Left ventricle myocardium inferior (tissue), 1 donor: Measurements from ENCODE around the gene SHFL. TPM values are rescaled to one million over a fixed set of nuclear protein-coding genes. Genes with fewer than 3 reads are reported as not detected.

ENCODE experiments used
- DNase-seq: peaks from one replicate; pipeline ENCODE4 v3.0.0-alpha.2; 2020
- H3K27ac ChIP-seq: fragments of 200-600 bp; replicated peaks from 2 replicates; pipeline ENCODE4 v1.8.0; 2021
- H3K27me3 ChIP-seq: fragments of 200-600 bp; 2 replicates; pipeline ENCODE4 v1.8.0; 2021; ENCODE audit warnings: low read depth
- H3K36me3 ChIP-seq: fragments of 200-600 bp; 2 replicates; pipeline ENCODE4 v1.8.0; 2021
- H3K4me1 ChIP-seq: fragments of 200-600 bp; 2 replicates; pipeline ENCODE4 v1.8.0; 2021
- H3K4me3 ChIP-seq: fragments of 200-600 bp; 2 replicates; pipeline ENCODE4 v1.8.0; 2021; ENCODE audit warnings: mild to moderate bottlenecking, moderate library complexity
- H3K9me3 ChIP-seq: fragments of 200-600 bp; replicated peaks from 2 replicates; pipeline ENCODE4 v1.8.0; 2021
- intact Hi-C: fragments of 100-400 bp; cut with micrococcal nuclease; formaldehyde crosslinking; loops from one replicate; pipeline ENCODE4 v1.11.0; 2022
- total RNA-seq: library from RNA; stranded (reverse); fragmentation: NEBNext Ultra II Directional; extraction: Animal tissue kit (Norgen Biotek cat#: 25700); gene quantifications from one replicate; pipeline ENCODE4 v1.2.1, GENCODE V29; 2021
- TF ChIP-seq, protein P1 (sequence below): fragments of 200-600 bp; IDR thresholded peaks from 2 replicates; pipeline ENCODE4 v1.8.0; 2021; ENCODE audit warnings: antibody characterized with exemption, mild to moderate bottlenecking, borderline replicate concordance
- donor health status: DM: no; HTN: yes; CAD: no; lungs with severe emphysema.

SHFL gene
- total RNA-seq, 1 donor from 2014 or later = 9.1 TPM

DNA sequence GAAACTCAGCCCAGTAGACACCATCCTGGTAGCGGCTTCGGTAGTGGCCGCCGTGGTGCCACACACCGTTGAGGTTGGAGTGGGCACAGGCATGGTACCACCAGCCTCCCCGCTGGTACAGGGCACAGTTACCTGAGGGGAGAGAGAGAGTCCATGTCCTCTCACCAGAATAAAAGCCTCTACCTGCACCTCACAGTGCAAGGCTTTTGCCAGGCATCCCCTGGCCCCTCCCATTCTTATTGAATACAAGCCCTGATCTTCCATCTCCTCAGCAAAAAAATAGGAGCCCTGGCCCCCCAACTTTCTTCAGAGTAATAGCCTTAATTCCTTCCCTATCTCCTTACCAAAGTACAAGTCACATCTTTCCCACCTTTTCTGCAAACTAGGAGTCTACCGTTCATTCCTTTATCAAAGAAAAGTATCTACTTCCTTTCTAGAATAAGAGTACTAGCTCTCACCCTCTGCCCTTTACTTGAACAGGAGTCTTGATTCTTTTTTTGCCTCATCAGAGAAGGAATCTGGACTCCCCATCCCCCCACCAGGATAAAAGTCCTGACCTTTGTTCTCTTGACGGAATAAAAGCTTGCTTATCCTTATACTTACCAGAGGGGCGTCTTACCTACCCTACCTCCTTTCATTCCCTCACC, 6.7 kb downstream of the SHFL start:
- Histone ChIP-seq H3K27me3 (peaks cover 5% of the 10 kb centered on the region), H3K36me3 (peaks cover 32% of the 10 kb centered on the region), H3K27ac (no peak overlapping the region), H3K4me1 (peaks cover 14% of the 10 kb centered on the region), H3K4me3 (no peak overlapping the region), H3K9me3 (peaks cover 5% of the 10 kb centered on the region)
- TF ChIP-seq, protein P1, sequence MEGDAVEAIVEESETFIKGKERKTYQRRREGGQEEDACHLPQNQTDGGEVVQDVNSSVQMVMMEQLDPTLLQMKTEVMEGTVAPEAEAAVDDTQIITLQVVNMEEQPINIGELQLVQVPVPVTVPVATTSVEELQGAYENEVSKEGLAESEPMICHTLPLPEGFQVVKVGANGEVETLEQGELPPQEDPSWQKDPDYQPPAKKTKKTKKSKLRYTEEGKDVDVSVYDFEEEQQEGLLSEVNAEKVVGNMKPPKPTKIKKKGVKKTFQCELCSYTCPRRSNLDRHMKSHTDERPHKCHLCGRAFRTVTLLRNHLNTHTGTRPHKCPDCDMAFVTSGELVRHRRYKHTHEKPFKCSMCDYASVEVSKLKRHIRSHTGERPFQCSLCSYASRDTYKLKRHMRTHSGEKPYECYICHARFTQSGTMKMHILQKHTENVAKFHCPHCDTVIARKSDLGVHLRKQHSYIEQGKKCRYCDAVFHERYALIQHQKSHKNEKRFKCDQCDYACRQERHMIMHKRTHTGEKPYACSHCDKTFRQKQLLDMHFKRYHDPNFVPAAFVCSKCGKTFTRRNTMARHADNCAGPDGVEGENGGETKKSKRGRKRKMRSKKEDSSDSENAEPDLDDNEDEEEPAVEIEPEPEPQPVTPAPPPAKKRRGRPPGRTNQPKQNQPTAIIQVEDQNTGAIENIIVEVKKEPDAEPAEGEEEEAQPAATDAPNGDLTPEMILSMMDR = no peak
- DNase-seq = no peak
- intact Hi-C loops = no loop called here

DNA sequence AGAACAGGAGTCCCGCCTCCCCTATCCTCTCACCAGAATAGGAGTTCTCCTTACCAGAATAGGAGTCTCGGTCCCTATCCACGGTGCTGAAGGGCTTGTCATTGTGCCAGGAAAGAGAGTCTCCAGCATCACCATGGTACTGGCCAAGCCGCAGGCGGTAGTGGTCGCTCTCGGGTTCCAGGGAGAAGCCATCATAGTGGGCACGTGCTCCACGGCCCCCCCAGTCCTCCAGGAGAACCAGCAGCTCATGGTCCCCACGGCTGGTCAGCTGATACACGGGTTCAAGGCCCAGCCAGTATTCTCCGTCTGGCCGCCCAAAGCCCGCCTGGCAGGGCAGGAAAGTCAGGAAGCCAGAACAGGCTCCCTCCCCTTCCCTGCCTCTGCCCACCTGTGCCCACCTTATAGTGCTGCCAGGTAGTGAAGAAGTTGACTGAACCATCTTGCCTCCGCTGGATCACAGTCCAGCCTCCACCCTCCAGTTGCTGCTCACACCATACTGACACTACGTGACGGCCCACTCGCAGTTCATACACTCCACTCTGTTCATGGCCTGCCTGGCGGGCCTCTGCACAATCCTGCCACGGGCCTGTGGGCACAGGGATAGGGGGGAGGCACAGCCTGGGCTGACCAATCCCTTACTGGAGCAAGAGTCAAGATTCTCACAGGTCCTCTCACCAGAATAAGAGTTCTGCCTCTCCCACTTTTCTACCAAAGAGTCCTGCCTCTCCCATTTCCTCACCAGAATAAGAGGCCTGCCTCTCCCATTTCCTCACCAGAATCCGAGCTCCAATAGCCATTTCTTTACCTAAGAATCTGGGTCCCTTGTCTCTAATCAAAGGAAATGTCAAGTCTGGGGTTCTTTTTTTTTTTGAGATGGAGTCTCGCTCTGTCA, 7.4 kb downstream of the SHFL start:
- no peak overlapping the region for H3K4me3 ChIP-seq
- peaks cover 5% of the 10 kb centered on the region for H3K9me3 ChIP-seq
- no peak overlapping the region for H3K27ac ChIP-seq
- H3K36me3 ChIP-seq = peaks cover 32% of the 10 kb centered on the region
- TF ChIP-seq, protein P1 = no peak
- intact Hi-C loops = no loop called here
- peaks cover 14% of the 10 kb centered on the region for H3K4me1 ChIP-seq
- DNase-seq = no peak
- H3K27me3 ChIP-seq = peaks cover 5% of the 10 kb centered on the region

DNA sequence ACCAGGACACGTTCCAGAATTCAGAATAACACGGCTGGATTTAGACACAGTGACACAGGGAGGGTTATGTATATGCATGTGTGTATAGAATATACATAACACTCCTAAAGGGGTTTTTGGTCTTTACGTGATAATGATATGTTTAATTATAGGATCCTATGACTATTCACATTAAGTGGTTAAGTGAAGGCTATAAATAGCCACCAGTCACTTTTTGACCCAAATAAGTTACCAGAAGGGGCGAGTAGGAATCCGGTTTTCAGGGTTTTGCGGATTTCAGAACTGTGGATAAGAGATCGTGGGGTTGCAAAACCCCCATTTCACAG, 9.5 kb downstream of the SHFL start:
- TF ChIP-seq, protein P1 = no peak
- Histone ChIP-seq H3K4me1 (peaks cover 14% of the 10 kb centered on the region), H3K27me3 (peaks cover 5% of the 10 kb centered on the region), H3K36me3 (peaks cover 19% of the 10 kb centered on the region), H3K9me3 (peaks cover 5% of the 10 kb centered on the region), H3K4me3 (peak overlapping the region; percentile 70), H3K27ac (peak overlapping the region; percentile 71)
- DNase-seq = no peak
- intact Hi-C loops = no loop called here

DNA sequence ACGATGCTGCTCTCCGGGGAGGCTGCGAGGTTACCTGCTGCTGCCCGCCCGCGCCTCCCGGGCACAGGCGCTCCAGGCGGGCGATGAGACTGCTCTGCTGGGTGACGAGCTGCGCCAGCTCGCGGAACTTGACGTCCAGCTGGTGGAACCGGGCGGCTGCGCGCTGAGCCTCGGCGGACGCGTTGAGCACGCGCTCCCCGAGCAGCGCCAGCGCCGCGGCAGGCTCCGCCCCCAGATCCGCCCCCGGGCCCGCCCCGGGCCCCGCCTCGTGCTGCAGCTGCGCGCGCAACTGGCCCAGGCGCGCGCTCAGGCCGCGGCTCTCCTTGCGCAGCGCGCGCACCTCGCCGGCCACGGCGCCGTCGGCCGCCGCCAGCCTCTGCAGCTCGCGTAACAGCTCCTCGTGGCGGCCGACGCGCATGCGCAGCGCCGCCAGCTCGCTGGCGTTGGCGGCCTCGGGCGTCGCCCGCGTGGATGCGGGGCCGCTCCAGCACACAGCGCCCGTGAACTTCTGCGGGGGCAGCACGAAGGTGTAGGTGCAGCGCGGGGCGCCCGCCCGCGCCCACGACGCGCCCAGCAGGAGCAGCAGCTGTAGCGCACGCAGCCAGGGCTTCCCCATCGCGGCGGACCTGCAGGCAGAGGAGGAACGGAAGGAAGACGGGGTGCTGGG, 10.0 kb downstream of the SHFL start:
- H3K4me3 ChIP-seq = peak overlapping the region; percentile 70
- peak; percentile 86 for DNase-seq
- peaks cover 5% of the 10 kb centered on the region for H3K27me3 ChIP-seq
- H3K4me1 ChIP-seq = peaks cover 14% of the 10 kb centered on the region
- intact Hi-C loops = no loop called here
- TF ChIP-seq, protein P1 = no peak
- peak overlapping the region; percentile 78 for H3K27ac ChIP-seq
- H3K9me3 ChIP-seq = peaks cover under 1% of the 10 kb centered on the region
- H3K36me3 ChIP-seq = peaks cover 14% of the 10 kb centered on the region

DNA sequence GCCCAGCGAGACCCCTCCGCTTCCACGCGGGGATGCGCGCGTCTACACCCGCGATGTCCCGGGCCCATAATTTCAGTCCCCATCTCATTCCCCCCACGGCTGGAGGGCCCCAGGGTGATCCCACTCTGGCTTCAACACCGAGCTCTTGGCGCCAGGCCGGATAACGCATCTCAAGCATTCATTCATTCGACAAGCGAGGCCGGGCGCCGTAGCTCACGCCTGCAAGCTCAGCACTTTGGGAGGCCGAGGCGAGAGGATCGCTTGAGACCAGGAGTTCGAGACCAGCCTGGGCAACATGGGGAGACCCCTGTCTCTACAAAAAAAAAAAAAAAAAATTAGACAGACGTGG, 10.5 kb downstream of the SHFL start:
- TF ChIP-seq, protein P1 = no peak
- DNase-seq = peak; percentile 32
- H3K4me3 ChIP-seq = peak overlapping the region; percentile 70
- H3K4me1 ChIP-seq = peaks cover 14% of the 10 kb centered on the region
- H3K27me3 ChIP-seq = peaks cover 5% of the 10 kb centered on the region
- H3K36me3 ChIP-seq = peaks cover 11% of the 10 kb centered on the region
- intact Hi-C loops = no loop called here
- H3K27ac ChIP-seq = peak overlapping the region; percentile 78
- no peaks in the 10 kb centered on the region for H3K9me3 ChIP-seq
